Forelimb muscle (tissue), 1 donor: Measurements from ENCODE around the gene TLL2. TPM values are rescaled to one million over a fixed set of nuclear protein-coding genes. Genes with fewer than 3 reads are reported as not detected.

Source experiments
- DNase-seq: peaks from one replicate; pipeline ENCODE4 v3.0.0-alpha.2; 2013; ENCODE audit warnings: low read depth
- polyA plus RNA-seq: library from polyadenylated mRNA; unstranded; fragments of 120-200 nt; gene quantifications from one replicate; pipeline ENCODE4 v1.2.1, GENCODE V29; 2013; ENCODE audit not compliant: insufficient read length

The TLL2 gene
- polyA plus RNA-seq, 1 donor: 2.1 TPM

GRCh38 chr10:96321822-96322221 lies 191.9 kb downstream of the TLL2 start:
- no peak for DNase-seq

GRCh38 chr10:96319754-96320474 lies 193.8 kb downstream of the TLL2 start:
- DNase-seq: no peak

- DNase-seq: no peak
Measured at GRCh38 chr10:96317067-96317833, 196.5 kb downstream of the TLL2 start.

Other genes with a start within 250 kb of the TLL2 start
- 1.8 TPM for gene BLNK, start 242.4 kb downstream of the TLL2 start, polyA plus RNA-seq
- gene DNTT, start 209.5 kb downstream of the TLL2 start, polyA plus RNA-seq: 0.11 TPM
- not detected for gene OPALIN, start 154.9 kb downstream of the TLL2 start, polyA plus RNA-seq
- gene TM9SF3, start 73.1 kb upstream of the TLL2 start, polyA plus RNA-seq: 76.7 TPM
- gene PIK3AP1, start 206.6 kb upstream of the TLL2 start, polyA plus RNA-seq: 1.8 TPM